Activated CD4-positive, alpha-beta T cell treated with anti-CD3 and anti-CD28 coated beads, Interleukin-2, amount 50 U/mL, for 24 hours (primary cell): Measurements from ENCODE around the gene KCTD21.

Source experiments
- DNase-seq, 2 donors: peaks; one replicate each; pipeline ENCODE4 v3.0.0-alpha.2; 2020; ENCODE audit warnings: low read depth in 1 of 2, low spot score in 1 of 2

KCTD21 gene

DNA sequence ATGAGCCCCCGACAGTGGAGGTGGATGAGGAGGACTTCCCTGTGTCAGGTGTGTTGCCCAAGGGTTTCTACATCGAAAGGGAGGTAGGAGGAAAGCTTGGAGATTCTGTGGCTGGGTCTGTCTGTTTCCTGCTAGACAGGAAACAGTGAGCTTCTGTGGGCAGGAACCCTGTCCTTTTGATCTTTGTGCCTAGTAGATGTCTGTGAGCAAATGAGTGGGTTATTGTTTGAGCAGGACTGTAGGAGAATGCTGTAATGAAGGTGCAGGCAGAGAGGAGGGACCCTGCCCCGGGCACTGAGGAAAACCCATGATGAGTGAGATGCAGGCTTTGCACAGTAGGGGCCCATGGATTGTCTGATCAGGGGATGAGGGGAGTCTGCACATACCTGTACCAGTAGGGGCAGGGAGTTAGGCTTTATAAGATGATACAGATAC lies 14.3 kb upstream of the KCTD21 start:
- peak in 1 of 2 donors; percentile 32 for DNase-seq

DNA sequence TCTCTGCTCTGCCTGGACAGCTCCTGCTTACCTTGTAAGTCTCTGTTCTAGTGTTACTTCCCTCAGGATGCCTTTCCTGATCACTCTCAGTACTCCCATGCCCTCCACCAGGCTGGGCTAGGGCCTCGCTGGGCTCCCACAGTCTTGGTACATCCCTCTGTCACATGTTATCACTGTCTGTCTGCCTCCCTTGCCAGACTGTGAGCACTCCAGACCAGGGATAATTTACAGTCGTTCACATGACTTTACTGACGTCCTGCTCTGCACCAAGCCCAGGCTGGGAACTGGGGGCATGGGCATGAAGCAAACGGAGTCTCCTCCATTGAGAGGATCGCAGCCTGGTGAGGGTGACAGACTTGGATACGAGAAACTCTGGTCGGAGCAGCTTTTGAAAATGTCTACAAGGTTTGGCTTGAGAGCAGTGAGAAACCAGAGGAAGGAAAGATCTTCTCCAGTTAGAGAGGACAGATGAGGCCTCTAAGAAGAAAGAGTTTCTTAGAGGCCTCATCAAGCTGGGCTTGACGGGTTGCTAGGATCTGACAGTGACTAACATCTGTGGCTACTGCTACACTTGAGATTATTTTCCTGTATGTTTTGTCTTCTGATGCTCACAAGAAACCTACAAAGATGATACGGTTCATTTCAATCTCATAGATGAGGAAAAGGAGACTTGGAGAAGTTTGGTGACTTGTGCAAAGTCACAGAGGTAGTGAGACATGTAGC lies 12.8 kb upstream of the KCTD21 start:
- no peak for DNase-seq

DNA sequence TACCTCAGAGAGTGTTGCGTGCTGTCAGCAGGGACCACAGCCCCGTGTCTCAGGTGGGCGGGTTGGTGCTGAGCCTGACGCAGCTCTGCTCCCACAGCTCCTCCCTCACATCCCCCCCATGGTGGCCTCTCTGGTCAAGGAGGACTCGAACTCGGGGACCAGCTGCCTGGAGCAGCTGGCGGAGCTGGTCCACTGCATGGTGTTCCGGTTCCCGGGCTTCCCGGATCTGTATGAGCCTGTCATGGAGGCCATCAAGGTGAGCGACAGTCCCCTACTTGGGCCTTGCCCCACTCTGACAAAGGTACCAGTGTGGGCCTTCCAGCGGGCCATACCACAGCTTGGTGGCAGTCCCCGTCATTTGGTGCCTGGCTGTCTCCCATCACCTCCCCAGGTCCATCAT lies 12.1 kb upstream of the KCTD21 start:
- DNase-seq = no peak

DNA sequence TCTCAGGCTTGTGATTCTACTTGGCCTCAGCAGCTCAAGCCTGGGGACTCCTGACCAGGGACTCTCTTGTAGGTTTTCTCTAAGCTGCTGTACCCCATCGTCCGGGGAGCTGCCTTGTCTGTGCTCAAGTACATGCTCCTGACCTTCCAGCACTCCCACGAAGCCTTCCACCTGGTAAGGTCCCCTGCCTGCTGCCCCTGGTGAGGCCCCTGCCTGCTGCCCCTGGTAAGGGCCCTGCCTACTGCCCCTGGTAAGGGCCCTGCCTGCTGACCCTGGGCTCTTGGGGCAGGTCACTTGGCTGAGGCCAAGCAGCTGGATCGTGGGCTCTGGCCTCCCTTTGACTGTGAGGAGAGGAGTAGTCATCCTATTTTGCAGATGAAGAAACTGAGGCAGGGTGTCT lies 11.6 kb upstream of the KCTD21 start:
- no peak for DNase-seq

DNA sequence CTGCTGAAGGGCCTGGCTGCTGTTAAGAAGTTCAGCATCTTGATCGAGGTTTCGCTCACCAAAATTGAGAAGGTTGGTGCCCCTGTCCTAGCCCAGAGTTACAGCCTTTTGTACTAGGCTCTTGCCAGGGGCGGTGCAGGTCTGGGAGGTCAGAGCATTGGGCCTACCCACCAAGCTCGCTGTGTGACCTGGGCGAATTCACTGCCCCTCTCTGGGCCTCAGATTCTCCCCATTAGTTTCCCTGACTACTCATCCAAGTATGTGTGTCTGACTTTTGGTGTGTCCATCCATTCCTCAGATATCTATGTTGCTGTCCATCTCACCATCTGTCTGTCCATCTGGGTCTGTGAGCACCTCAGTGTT lies 11.2 kb upstream of the KCTD21 start:
- no peak for DNase-seq

DNA sequence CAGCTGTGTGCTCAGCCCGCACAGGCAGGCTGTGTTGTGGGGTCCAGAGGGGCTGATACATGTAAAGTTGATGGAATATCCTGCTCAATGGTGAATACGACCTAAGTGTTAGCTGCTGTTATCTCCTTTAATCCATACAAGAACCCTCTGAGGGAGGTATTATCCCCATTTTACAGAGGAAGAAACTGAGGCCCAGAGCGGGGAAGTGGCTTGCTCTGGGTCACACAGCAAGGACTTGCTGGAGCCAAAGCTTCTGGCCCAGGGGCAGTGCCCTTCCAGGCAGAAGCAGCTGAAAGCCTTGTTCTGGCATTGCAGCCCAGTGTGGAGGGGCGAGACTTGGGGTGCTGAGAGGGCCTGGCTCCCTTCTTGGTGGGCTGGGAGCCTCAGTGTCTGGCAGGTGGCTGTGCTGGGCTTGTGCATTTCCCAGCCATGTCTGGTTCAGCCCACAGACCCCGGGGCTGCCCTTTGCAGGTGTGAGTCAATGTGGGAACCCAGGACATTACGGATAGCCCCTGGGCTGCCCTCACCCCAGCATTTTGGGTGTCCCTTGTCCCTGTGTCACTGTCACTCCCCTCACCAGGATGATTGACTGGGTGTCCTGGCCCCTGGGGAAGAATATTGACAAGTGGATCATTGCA lies 10.7 kb upstream of the KCTD21 start:
- DNase-seq = no peak

DNA sequence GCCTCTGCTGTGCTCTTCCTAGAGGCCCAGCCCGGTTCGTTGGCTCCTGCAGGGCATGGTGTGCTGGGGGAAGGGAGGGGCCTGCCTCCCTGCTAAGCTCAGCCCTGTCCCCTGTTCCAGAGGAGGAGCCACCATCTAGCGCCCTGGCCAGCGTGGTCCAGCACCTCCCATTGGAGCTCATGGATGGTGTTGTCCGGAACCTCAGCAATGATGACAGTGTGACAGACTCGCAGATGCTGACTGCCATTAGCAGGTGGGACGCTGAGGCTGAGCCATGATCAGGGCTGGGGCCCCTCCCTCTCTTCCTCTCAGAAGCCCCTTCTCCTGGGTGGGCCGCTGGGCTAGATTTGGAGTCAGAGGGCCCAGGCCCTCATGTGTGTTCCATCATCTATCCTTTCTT lies 9.4 kb upstream of the KCTD21 start:
- DNase-seq = no peak

DNA sequence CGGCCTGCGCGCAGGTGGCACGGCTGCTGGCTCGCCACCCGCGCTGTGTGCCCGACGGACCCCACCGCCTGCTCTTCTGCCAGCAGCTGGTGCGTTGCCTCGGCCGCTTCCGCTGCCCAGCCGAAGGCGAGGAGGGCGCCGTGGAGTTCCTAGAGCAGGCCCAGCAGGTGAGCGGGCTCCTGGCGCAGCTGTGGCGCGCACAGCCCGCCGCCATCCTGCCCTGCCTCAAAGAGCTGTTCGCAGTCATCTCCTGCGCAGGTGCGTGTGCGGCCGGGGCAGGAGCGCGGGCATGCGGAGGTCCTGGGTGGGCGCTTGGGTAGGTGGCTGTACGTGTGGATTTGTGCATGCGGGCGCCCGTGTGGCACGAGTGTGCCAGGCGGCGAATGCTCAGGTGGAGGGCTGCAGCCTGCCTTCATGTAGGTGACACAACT lies 8.2 kb upstream of the KCTD21 start:
- DNase-seq = no peak

DNA sequence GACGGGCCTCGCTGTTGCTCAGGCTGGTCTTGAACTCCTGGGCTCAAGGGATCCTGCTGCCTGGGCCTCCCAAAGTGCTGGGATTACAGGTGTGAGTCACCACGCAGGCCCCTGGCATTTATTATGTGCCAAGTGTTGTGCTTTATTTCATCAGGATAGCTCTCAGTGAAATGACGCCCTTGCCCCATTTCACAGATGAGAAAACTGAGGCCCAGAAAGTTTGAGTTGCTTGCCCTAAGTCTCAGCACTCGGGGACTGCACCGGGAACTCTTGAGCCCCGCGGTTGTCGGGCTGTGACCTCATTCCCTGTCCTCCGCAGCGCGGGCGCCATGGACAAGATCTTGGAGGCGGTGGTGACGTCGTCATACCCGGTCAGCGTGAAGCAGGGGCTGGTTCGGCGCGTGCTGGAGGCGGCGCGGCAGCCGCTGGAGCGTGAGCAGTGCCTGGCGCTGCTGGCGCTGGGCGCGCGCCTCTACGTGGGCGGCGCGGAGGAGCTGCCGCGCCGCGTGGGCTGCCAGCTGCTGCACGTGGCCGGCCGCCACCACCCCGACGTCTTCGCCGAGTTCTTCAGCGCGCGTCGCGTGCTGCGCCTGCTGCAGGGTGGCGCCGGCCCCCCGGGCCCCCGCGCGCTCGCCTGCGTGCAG lies 7.6 kb upstream of the KCTD21 start:
- no peak for DNase-seq

DNA sequence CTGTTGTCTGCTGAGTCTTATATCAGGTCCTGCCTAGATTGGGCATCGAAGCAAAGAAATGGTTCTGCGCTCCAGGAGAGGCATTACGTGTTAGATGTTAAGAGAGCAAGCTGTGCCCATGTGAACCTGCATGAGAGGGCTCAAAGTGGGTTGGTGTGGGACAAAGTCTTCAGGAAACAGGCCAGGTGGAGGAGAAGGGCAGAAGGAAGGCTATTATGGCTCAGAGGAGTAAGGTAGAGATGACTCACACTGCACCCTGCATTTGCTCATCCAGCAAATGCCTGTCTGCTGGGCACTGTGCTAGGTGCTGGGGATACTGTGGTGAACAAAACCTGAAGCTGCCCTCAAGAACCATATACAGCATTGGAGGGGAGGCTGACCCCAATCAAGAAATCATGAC lies 6.1 kb upstream of the KCTD21 start:
- no peak for DNase-seq

DNA sequence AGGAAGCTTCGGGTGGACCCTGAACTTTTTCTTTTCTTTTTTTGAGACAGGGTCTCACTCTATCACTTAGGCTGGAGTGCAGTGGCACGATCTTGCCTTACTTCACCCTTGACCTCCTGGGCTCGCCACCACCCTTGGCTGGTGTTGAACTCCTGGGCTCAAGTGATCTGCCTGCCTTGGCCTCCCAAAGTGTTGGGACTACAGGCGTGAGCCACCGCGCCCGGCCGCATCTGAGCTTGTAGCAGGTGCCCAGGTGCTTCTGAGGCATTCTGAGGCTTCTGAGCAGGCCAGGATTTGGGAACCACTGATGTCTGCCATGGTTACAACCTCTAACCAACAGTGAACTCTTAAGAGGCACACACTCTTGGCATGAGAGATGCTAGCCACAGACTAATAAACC lies 5.4 kb upstream of the KCTD21 start:
- DNase-seq = no peak

DNA sequence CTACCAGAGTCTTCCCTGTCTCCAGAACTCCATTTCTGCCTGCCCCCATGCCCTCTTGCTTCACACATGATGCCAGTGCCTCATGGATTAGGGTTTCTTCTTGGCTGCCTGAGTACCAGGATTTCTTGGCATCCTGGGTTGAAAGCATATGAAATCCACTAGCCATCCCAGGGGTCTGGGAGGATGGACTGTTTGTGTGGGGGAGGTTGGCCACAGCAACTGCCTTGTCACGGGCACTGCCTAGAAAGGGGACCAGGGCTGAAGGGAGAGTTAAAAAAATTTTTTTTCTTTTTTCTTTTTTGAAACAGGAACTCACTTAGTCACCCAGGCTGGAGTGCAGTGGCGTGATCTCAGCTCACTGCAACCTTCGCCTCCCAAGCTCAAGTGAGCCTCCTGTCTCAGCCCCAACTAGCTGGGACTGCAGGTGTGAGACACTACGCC lies 4.5 kb upstream of the KCTD21 start:
- no peak for DNase-seq

DNA sequence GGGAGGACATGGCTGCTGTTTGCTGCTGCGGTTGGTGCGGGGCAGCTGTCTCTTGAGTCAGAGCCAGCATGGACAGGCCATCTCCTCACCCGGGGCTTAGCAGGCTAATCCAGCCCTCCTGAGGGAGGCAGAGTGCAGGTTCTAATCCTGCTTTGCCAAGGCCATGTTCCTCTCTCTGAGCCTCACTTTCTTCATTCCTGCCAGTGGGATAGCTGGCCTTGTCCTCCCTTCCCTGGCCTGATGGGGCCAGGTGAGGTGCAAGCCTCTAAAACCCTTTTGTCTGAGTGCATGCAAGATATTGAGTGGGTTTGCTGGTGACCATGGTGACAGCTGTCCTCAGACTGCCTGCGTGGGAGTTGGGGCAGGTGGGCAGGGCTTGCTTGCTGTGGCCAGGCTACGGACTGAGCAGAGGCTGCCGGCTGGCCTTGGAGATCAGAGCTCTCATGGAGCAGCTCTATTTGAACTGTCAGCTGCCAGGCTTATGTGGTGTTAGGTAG lies 3.8 kb upstream of the KCTD21 start:
- DNase-seq = no peak

DNA sequence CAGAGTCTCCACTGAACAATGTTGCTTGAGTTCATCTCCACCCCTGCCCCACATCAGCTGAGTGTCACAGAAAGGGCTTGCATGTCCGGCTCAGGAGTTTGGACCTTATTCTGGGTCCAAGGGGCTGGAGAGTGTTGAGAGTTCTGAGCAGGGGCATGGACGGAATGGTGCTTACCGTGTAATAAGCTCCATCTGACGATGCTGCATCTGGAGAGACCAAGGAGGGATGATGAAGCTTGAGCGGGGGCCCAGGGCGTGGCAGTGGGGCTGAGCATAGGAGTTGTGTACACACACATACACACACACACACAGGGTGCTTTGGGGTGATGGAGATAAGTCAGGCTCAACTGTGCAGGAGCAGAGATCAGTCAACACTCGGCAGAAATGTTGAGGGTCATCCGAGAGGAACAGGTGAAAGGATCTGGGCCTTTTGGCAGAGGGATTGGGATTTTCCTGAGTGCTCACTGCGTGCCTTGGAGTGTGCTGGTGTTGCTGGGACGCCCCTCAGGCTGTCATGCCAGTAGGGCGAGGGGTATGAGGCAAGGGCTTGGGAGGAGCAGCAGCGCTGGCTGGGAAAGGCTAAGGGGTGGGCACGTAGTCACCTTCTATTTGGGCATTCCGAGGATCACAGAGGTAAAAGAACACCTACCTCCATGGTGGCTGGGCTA lies 2.6 kb upstream of the KCTD21 start:
- no peak for DNase-seq

DNA sequence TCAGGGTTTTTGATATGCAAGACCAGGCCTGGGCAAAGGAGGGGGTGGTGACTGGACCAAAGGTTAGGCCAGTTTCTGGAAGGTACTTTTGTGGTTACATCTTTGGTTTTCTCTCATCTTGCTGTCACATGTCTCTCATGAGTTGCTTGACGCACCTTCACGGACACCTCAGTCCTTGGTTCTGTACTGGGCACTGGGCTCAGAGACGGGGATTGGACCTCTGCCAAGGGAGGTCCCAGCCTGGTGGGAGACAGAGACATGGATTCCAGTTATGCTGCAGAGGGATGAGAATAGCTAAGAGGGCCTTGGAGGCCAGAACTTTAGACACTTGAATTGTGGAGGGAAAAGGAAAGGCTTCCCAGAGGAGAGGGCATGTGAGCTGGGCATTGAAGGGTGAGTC lies 1.9 kb upstream of the KCTD21 start:
- DNase-seq = no peak

DNA sequence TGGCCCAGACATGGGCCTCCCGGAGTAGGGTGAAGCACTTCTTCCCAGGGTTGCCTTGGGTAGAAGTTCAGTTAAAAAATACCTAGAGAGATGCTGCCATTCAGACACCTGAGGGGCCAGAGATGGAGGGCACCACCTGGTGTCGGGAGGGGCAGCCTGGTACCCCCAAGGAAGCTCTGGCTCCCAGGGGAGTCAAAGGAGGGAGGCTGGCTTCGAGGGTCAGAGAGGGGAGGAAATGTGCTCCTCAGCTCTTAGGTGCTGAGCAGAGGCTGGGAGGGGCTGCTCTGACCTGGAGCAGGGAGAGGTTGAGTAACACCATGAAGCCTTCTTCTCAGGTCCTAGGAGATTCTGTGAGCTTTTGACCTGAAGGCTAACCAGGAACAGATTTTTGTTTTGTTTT lies 1.4 kb upstream of the KCTD21 start:
- no peak for DNase-seq

DNA sequence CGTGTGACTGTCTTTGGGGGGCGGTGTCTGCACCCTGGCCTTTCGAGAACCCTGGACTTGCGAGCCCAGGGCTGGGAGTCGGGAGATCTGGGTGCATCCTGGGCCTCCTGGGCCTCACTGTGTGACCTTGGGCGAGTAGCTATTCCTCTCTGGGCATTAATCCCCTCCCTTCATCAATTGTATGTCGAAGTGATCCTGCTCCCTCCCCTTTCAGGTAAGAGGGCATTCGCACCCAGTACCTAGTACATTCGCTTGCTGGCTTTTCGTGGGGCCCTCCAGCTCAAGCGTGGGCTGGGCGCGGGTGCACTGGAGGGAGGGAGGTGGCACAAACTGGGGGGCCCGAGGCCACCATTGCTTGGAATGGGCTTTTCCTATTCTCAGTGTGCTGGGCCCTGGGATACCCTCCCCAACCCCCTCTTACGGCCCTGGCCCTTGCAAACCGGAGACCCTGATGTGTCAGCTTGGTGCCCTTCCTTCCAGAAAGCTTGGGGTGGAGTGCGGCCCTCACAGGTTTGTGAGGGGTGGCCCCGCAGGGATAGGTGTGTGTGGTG lies 823 bp upstream of the KCTD21 start:
- DNase-seq = no peak

DNA sequence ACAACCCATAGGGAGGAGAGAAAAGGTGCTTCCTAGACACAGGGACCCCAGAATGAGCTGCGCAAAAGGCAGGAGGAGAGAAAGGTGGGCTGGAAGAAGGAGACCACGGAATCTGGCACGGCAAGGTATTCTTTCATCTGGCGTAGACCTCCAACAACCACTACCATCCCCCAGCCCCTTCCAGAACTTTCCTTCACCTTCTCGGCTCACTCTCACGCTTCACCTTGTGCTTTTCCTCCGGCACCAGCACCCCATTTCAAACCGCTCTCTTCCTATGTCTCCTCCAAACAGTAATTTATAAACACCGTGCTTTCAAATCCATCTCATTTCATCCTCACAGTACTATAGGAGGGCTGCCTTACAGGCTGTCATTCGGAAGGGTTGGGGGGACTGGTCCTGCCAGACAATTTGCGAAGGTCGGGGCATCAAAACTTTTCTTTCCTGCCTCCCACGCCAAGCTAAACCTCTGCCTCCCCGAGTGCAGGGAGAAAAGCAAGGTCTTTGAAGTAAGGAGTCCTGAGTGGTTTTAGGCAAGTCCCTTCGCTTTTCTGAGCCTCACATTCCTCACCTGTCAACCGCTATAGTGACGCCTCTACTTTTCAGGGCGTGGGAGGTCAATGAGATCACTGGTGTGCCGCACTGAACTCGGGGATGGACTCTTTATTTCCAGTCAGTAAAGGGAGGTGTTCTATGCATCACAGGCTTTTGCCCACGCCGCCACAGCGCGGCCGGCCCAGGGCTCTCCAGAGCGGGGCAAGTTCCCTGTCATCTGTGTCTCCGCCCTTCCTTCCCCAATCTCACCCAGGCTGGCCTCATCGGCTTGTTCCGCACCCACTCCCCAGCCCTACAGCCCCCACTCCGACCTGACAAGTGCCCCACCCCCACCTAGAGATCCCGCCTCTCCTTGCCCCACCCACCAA lies 800 bp downstream of the KCTD21 start:
- peak in 1 of 2 donors; percentile 77 for DNase-seq

DNA sequence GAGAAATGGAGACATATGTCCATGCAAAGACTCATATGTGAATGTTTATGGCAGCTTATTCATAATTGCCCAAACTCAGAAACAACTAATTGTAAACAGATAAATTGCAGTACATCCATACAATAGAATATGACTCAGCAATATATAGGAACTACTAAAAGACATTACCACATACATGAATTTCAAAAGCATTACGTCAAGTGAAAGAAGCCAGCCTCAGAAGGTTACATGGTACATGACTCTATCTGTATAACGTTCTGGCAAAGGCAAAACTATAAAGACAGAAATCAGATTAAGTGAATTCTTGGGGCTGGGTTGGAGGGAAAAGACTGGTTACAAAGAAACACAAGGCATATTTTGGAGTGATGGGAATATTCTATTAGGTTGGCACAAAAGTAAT lies 7.2 kb downstream of the KCTD21 start:
- no peak for DNase-seq

DNA sequence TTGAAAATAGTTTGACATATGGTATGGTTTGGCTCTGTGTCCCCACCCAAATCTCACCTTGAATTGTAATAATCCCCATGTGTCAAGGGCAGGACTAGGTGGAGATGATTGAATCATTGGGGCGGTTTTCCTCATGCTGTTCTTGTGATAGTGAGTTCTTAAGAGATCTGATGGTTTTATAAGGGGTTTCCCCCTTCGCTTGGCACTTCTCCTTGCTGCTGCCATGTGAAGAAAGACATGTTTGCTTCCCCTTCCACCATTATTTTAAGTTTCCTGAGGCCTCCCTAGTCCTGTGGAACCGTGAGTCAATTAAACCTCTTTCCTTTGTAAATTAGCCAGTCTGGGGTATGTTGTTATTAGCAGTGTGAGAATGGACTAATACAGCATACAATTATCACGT lies 7.7 kb downstream of the KCTD21 start:
- no peak for DNase-seq
